Neural cell (in vitro differentiated cells): Measurements from ENCODE around the gene PPFIA1. TPM values are rescaled to one million over a fixed set of nuclear protein-coding genes. Genes with fewer than 3 reads are reported as not detected.

Experiments used
- H2AFZ ChIP-seq: fragments of 200-600, 300-800 bp; sonication (generic), shearing (Covaris generic); 2 replicates; pipeline ENCODE4 v1.6.0; 2014; ENCODE audit warnings: low read depth, mild to moderate bottlenecking, antibody characterized with exemption, low read length, moderate library complexity
- H3F3A ChIP-seq: fragments of 200-600 bp; shearing (Covaris generic); 2 replicates; pipeline ENCODE4 v1.6.1; 2016; ENCODE audit warnings: mild to moderate bottlenecking, moderate library complexity, mixed read lengths, antibody characterized with exemption, low read length; ENCODE audit not compliant: insufficient read depth, poor library complexity, severe bottlenecking
- H3K27ac ChIP-seq: fragments of 200-600, 300-800 bp; sonication (generic), shearing (Covaris generic); 2 replicates; pipeline ENCODE4 v1.5.1; 2014; ENCODE audit warnings: mild to moderate bottlenecking, low read length, moderate library complexity
- H3K27me3 ChIP-seq: fragments of 300-800, 200-600 bp; sonication (generic), shearing (Covaris generic); 2 replicates; pipeline ENCODE4 v1.6.0; 2014; ENCODE audit warnings: mild to moderate bottlenecking, low read depth, low read length, moderate library complexity; ENCODE audit not compliant: insufficient read depth
- H3K36me3 ChIP-seq: fragments of 300-800, 200-600 bp; sonication (generic), shearing (Covaris generic); 2 replicates; pipeline ENCODE4 v1.5.1; 2014; ENCODE audit warnings: mild to moderate bottlenecking, antibody characterized with exemption, low read length, moderate library complexity; ENCODE audit not compliant: insufficient read depth
- H3K4me2 ChIP-seq: fragments of 300-800, 200-600 bp; sonication (generic), shearing (Covaris generic); 2 replicates; pipeline ENCODE4 v1.6.0; 2014; ENCODE audit warnings: mild to moderate bottlenecking, low read length
- H3K4me3 ChIP-seq: fragments of 300-800, 200-600 bp; sonication (generic), shearing (Covaris generic); 2 replicates; pipeline ENCODE4 v1.5.1; 2014; ENCODE audit warnings: mild to moderate bottlenecking, low read length, moderate library complexity
- H3K79me2 ChIP-seq: fragments of 200-600 bp; shearing (Covaris generic); replicated peaks from 2 replicates; pipeline ENCODE4 v1.6.0; 2014; ENCODE audit warnings: mild to moderate bottlenecking, low read length, moderate library complexity; ENCODE audit not compliant: insufficient read depth
- H3K9ac ChIP-seq: fragments of 300-800, 200-600 bp; sonication (generic), shearing (Covaris generic); 2 replicates; pipeline ENCODE4 v1.6.1; 2016; ENCODE audit warnings: mild to moderate bottlenecking, low read length, mixed read lengths
- H3K9me2 ChIP-seq: fragments of 200-600 bp; shearing (Covaris generic); 2 replicates; pipeline ENCODE4 v1.6.1; 2016; ENCODE audit warnings: mild to moderate bottlenecking, low read length, mixed read lengths; ENCODE audit not compliant: insufficient read depth
- H3K9me3 ChIP-seq: fragments of 200-600, 300-800 bp; sonication (generic), shearing (Covaris generic); 2 replicates; pipeline ENCODE4 v1.6.1; 2016; ENCODE audit warnings: mild to moderate bottlenecking, mixed run types, low read length, moderate library complexity, mixed read lengths
- H4K20me1 ChIP-seq: fragments of 200-600 bp; shearing (Covaris generic); 2 replicates; pipeline ENCODE4 v1.6.1; 2016; ENCODE audit warnings: mild to moderate bottlenecking, mixed run types; ENCODE audit not compliant: insufficient read depth
- EP300 ChIP-seq: fragments of 450-650 bp; conservative IDR thresholded peaks from 2 replicates; pipeline ENCODE4 v1.6.1; 2014; ENCODE audit warnings: antibody characterized with exemption, mild to moderate bottlenecking, moderate library complexity; ENCODE audit not compliant: poor library complexity, severe bottlenecking
- EZH2 ChIP-seq: fragments of 200-600, 300-800 bp; shearing (Covaris generic), sonication (generic); IDR thresholded peaks from 2 replicates; pipeline ENCODE4 v1.6.1; 2014; ENCODE audit warnings: antibody characterized with exemption, low read length, borderline replicate concordance, mild to moderate bottlenecking; ENCODE audit not compliant: insufficient read depth, poor library complexity, severe bottlenecking
- MXI1 ChIP-seq: fragments of 450-650 bp; conservative IDR thresholded peaks from 2 replicates; pipeline ENCODE4 v1.6.1; 2014; ENCODE audit warnings: antibody characterized with exemption, mild to moderate bottlenecking; ENCODE audit not compliant: poor library complexity, severe bottlenecking
- POLR2AphosphoS5 ChIP-seq: IDR thresholded peaks from 2 replicates; pipeline ENCODE4 v1.6.1; 2012
- RAD21 ChIP-seq: fragments of 450-650 bp; conservative IDR thresholded peaks from 2 replicates; pipeline ENCODE4 v1.6.1; 2014; ENCODE audit warnings: antibody characterized with exemption, mild to moderate bottlenecking, moderate library complexity
- SMC3 ChIP-seq: fragments of 450-650 bp; conservative IDR thresholded peaks from 2 replicates; pipeline ENCODE4 v1.6.1; 2014; ENCODE audit warnings: antibody characterized with exemption, mild to moderate bottlenecking, moderate library complexity; ENCODE audit not compliant: poor library complexity
- TAF1 ChIP-seq: IDR thresholded peaks from 2 replicates; pipeline ENCODE4 v1.6.1; 2012; ENCODE audit warnings: low read depth
- polyA plus RNA-seq: library from polyadenylated mRNA; depleted of rRNA; stranded (reverse); fragments of >200 nt; gene quantifications from 2 replicates; pipeline ENCODE4 v1.2.3, GENCODE V29; 2014
- TF ChIP-seq, protein P1 (sequence below): IDR thresholded peaks from 2 replicates; pipeline ENCODE4 v1.6.1; 2012; ENCODE audit warnings: borderline replicate concordance
- TF ChIP-seq, protein P2 (sequence below): fragments of 450-650 bp; IDR thresholded peaks from 2 replicates; pipeline ENCODE4 v1.5.1; 2014; ENCODE audit warnings: antibody characterized with exemption, mild to moderate bottlenecking, moderate library complexity; ENCODE audit not compliant: poor library complexity, severe bottlenecking

PPFIA1 gene
- polyA plus RNA-seq, 1 donor from 2014 or later = 48.9 TPM

DNA sequence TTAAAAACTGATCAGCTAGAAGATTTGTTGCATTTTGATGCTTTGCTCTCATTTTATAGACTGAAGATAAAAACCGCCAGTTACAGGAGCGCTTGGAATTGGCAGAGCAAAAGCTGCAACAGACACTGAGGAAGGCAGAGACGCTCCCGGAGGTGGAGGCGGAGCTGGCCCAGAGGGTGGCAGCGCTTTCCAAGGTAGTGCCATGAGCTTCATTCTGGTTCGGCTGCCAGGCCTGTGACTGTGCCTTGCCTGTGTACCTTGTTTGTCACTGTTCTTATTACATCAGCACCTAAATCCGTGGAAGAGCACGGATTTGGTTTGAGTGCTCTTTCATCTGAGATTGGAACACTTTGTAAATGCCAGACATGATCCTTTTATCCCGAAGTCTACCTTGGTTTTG is 61.4 kb downstream of the PPFIA1 start:
- H3K4me2 ChIP-seq = no peak overlapping the region
- H3K27ac ChIP-seq = no peak overlapping the region
- no peaks in the 10 kb centered on the region for H3K9me2 ChIP-seq
- no peaks in the 10 kb centered on the region for H3F3A ChIP-seq
- H2AFZ ChIP-seq = no peak overlapping the region
- no peaks in the 10 kb centered on the region for H3K27me3 ChIP-seq
- peaks cover 10% of the 10 kb centered on the region for H3K36me3 ChIP-seq
- no peaks in the 10 kb centered on the region for H4K20me1 ChIP-seq
- H3K79me2 ChIP-seq = no peaks in the 10 kb centered on the region
- H3K9me3 ChIP-seq = no peaks in the 10 kb centered on the region
- H3K9ac ChIP-seq = no peak overlapping the region
- H3K4me3 ChIP-seq = no peak overlapping the region
- TF ChIP-seq MXI1 (no peak), SMC3 (no peak), EP300 (no peak)
- TF ChIP-seq, protein P1, sequence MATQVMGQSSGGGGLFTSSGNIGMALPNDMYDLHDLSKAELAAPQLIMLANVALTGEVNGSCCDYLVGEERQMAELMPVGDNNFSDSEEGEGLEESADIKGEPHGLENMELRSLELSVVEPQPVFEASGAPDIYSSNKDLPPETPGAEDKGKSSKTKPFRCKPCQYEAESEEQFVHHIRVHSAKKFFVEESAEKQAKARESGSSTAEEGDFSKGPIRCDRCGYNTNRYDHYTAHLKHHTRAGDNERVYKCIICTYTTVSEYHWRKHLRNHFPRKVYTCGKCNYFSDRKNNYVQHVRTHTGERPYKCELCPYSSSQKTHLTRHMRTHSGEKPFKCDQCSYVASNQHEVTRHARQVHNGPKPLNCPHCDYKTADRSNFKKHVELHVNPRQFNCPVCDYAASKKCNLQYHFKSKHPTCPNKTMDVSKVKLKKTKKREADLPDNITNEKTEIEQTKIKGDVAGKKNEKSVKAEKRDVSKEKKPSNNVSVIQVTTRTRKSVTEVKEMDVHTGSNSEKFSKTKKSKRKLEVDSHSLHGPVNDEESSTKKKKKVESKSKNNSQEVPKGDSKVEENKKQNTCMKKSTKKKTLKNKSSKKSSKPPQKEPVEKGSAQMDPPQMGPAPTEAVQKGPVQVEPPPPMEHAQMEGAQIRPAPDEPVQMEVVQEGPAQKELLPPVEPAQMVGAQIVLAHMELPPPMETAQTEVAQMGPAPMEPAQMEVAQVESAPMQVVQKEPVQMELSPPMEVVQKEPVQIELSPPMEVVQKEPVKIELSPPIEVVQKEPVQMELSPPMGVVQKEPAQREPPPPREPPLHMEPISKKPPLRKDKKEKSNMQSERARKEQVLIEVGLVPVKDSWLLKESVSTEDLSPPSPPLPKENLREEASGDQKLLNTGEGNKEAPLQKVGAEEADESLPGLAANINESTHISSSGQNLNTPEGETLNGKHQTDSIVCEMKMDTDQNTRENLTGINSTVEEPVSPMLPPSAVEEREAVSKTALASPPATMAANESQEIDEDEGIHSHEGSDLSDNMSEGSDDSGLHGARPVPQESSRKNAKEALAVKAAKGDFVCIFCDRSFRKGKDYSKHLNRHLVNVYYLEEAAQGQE = no peak
- TF ChIP-seq, protein P2, sequence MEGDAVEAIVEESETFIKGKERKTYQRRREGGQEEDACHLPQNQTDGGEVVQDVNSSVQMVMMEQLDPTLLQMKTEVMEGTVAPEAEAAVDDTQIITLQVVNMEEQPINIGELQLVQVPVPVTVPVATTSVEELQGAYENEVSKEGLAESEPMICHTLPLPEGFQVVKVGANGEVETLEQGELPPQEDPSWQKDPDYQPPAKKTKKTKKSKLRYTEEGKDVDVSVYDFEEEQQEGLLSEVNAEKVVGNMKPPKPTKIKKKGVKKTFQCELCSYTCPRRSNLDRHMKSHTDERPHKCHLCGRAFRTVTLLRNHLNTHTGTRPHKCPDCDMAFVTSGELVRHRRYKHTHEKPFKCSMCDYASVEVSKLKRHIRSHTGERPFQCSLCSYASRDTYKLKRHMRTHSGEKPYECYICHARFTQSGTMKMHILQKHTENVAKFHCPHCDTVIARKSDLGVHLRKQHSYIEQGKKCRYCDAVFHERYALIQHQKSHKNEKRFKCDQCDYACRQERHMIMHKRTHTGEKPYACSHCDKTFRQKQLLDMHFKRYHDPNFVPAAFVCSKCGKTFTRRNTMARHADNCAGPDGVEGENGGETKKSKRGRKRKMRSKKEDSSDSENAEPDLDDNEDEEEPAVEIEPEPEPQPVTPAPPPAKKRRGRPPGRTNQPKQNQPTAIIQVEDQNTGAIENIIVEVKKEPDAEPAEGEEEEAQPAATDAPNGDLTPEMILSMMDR = no peak

DNA sequence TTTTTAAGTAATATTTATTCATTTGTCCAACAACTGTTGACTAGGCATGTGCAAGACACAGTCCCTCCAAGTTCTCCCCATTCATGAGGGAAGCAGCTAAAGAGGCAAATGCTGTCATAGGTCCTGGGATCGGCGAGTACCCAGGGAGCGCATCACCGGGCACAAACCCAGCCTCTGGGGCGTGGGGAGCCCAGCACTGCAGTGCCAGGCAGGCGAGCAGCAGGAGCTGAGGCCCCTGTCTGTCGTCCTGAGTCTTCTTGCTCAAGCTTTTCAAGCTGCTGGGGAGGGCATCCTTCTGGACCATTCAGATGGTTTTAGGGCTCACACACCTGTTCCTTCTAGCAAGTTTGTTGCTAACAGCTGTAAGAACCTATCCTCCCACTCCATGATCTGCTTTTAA is 62.1 kb downstream of the PPFIA1 start:
- Histone ChIP-seq H3K9me3 (no peaks in the 10 kb centered on the region), H4K20me1 (no peaks in the 10 kb centered on the region), H3K79me2 (no peaks in the 10 kb centered on the region), H3K9ac (no peak overlapping the region), H3F3A (no peaks in the 10 kb centered on the region), H3K27ac (no peak overlapping the region), H3K27me3 (no peaks in the 10 kb centered on the region), H3K36me3 (peaks cover 10% of the 10 kb centered on the region), H3K4me2 (no peak overlapping the region), H3K4me3 (no peak overlapping the region), H2AFZ (no peak overlapping the region), H3K9me2 (no peaks in the 10 kb centered on the region)
- TF ChIP-seq EP300 = no peak
- TF ChIP-seq, protein P1 = no peak
- no peak for TF ChIP-seq EZH2
- TF ChIP-seq MXI1 = no peak
- TF ChIP-seq POLR2AphosphoS5 = no peak
- no peak for TF ChIP-seq SMC3
- TF ChIP-seq RAD21 = no peak
- TF ChIP-seq TAF1 = no peak
- TF ChIP-seq, protein P2 = no peak
